Stimulated activated CD4-positive, alpha-beta T cell treated with anti-CD3 and anti-CD28 coated beads, TNF-alpha, amount 100 ng/mL, for 48 hours (primary cell): Measurements from ENCODE around the gene IQCC.

Experiments used
- DNase-seq, 3 donors: peaks; one replicate each; pipeline ENCODE4 v3.0.0-alpha.2; 2020; ENCODE audit warnings: low read depth in 3 of 3

The IQCC gene

DNA sequence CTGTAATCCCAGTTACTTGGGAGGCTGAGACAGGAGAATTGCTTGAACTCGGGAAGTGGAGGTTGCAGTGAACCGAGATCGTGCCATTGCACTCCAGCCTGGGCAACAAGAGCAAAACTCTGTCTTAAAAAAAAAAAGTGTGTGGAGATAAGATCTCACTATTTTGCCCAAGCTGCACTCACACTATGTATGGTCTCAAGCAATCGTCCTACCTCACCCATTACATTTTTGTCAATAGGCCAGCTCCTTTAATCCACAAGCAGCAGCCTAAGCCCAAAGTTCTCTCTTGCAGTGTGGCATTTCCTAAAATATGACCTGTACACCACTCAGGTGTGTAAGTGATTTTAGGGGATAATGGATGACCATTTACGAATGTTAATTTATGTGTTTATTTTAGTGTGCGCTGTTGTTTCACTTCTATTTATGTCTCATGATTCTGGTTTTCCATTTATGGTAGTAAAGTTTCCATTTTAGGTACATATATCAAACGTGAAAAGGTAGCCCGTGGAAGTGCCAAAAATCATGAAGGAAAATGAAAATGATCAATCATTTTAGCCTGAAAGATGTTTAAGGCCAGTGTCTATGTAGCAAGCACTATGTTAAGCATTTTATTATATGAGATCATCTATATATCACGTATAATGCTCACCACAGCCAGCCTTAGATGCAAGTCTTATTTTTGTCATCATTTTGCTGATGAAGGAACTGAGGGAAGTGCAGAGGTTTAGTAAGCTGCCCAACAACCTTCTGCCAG is 51.2 kb downstream of the IQCC start:
- no peak for DNase-seq

DNA sequence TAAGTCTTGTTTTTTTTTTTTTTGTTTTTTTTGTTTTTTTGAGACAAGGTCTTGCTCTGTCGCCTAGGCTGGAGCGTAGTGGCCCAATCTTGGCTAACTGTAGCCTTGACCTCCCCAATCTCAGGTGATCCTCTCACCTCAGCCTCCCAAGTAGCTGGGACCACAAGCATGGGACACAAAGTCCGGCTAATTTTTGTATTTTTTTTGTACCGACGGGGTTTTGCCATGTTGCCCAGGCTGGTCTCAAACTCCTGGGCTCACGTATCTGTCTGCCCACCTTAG is 51.7 kb downstream of the IQCC start:
- no peak for DNase-seq
